ENCODE data around the gene CDC42BPA.

DNA sequence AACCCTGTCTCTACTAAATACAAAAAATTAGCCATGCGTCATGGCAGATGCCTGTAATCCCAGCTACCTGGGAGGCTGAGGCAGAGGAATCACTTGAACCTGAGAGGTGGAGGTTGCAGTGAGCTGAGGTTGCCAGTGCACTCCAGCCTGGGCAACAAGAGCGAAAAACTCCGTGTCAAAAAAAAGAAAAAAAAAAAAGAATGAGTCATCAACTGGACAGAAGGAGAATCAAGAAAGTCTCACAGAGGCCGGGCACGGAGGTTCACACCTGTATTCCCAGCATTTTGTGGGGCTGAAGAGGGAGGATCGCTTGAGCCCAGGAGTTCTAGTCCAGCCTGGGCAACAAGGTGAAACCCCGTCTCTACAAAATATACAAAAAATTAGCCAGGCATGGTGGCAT lies 45.5 kb upstream of the CDC42BPA start:
- TF ChIP-seq POLR2A (IDR thresholded peaks at IDR 0.05), result no peak
- TF ChIP-seq, protein P1, sequence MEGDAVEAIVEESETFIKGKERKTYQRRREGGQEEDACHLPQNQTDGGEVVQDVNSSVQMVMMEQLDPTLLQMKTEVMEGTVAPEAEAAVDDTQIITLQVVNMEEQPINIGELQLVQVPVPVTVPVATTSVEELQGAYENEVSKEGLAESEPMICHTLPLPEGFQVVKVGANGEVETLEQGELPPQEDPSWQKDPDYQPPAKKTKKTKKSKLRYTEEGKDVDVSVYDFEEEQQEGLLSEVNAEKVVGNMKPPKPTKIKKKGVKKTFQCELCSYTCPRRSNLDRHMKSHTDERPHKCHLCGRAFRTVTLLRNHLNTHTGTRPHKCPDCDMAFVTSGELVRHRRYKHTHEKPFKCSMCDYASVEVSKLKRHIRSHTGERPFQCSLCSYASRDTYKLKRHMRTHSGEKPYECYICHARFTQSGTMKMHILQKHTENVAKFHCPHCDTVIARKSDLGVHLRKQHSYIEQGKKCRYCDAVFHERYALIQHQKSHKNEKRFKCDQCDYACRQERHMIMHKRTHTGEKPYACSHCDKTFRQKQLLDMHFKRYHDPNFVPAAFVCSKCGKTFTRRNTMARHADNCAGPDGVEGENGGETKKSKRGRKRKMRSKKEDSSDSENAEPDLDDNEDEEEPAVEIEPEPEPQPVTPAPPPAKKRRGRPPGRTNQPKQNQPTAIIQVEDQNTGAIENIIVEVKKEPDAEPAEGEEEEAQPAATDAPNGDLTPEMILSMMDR (IDR thresholded peaks at IDR 0.05), result no peak
